Stimulated activated CD8-positive, alpha-beta memory T cell treated with anti-CD3 and anti-CD28 coated beads, Interleukin-15, amount 100 ng/mL, for 48 hours (primary cell): ENCODE data around the gene RNF31.
"Not testable (repeated sequence)": the region's sequence is repeated elsewhere in the genome, so short reads cannot be mapped to it uniquely, and the experiment has no call there.

Experiments
- DNase-seq, 2 donors: peaks; one replicate each; pipeline ENCODE4 v3.0.0-alpha.2; 2020; ENCODE audit warnings: low read depth in 2 of 2

RNF31 gene

GRCh38 chr14:24202538-24202937, 55.2 kb downstream of the RNF31 start:
- not testable (repeated sequence) for DNase-seq

- DNase-seq, result not testable (repeated sequence)
These were observed 56.1 kb downstream of the RNF31 start for GRCh38 chr14:24203249-24203886.

GRCh38 chr14:24204163-24205146, 57.2 kb downstream of the RNF31 start:
- no peak for DNase-seq

- DNase-seq, result no peak
These were observed 59.2 kb downstream of the RNF31 start for GRCh38 chr14:24206260-24207103.

- no peak for DNase-seq
These were observed 59.8 kb downstream of the RNF31 start for GRCh38 chr14:24207104-24207551.

GRCh38 chr14:24207625-24208024, 60.3 kb downstream of the RNF31 start:
- no peak for DNase-seq
